ENCODE measurements around the gene TP53AIP1.

GRCh38 chr11:128889657-128890213 lies 52.9 kb downstream of the TP53AIP1 start:
- no peak for TF ChIP-seq GATA2 (IDR thresholded peaks at IDR 0.05; ENCODE audit: low read depth, low read length)
- no peak for TF ChIP-seq GATA3 (IDR thresholded peaks at IDR 0.05; ENCODE audit: low read depth, low read length)

All from SH-SY5Y (cell line).